ENCODE data around the gene USH2A.

Gene USH2A

GRCh38 chr1:215728169-215728568, 695.1 kb downstream of the USH2A start:
- ATAC-seq (ENCODE audit: insufficient read depth, low read depth) (no peak), DNase-seq (no peak)
- H3K79me2 ChIP-seq (ENCODE audit: insufficient read depth, low read length) = no peaks in the 10 kb centered on the region
- H3K4me2 ChIP-seq (ENCODE audit: insufficient read depth, low read length) = no peak overlapping the region
- no peak overlapping the region for H3K4me3 ChIP-seq (ENCODE audit: low read depth in 1 of 2, low read length in 2 of 2)
- no peaks in the 10 kb centered on the region for H4K20me1 ChIP-seq (ENCODE audit: insufficient read depth, low read length)
- H2AFZ ChIP-seq (ENCODE audit: low read depth, low read length) = no peak overlapping the region
- H3K36me3 ChIP-seq (ENCODE audit: insufficient read depth, low read length) = no peaks in the 10 kb centered on the region
- no peaks in the 10 kb centered on the region for H3K4me1 ChIP-seq (ENCODE audit: insufficient read depth, low read length)
- no peak for TF ChIP-seq EZH2 (IDR thresholded peaks at IDR 0.05; ENCODE audit: borderline replicate concordance, low read depth, low read length, severe bottlenecking)
- TF ChIP-seq CTCF (IDR thresholded peaks at IDR 0.05; ENCODE audit: borderline replicate concordance, extremely low read depth, low read length, poor library complexity, severe bottlenecking) = no peak
- no peak overlapping the region for H3K27ac ChIP-seq (ENCODE audit: low read length)
- no peak overlapping the region for H3K9ac ChIP-seq (ENCODE audit: low read depth, low read length)
- H3K9me3 ChIP-seq (ENCODE audit: insufficient read depth, low read length, severe bottlenecking) = no peaks in the 10 kb centered on the region
- no peaks in the 10 kb centered on the region for H3K27me3 ChIP-seq (ENCODE audit: insufficient read depth, low read length, poor library complexity)

GRCh38 chr1:215720126-215720525, 703.1 kb downstream of the USH2A start:
- no peak overlapping the region for H3K4me3 ChIP-seq (ENCODE audit: low read depth in 1 of 2, low read length in 2 of 2)
- no peak overlapping the region for H2AFZ ChIP-seq (ENCODE audit: low read depth, low read length)
- H3K79me2 ChIP-seq (ENCODE audit: insufficient read depth, low read length) = no peaks in the 10 kb centered on the region
- no peak for DNase-seq
- H3K4me2 ChIP-seq (ENCODE audit: insufficient read depth, low read length) = no peak overlapping the region
- ATAC-seq (ENCODE audit: insufficient read depth, low read depth) = no peak
- no peaks in the 10 kb centered on the region for H4K20me1 ChIP-seq (ENCODE audit: insufficient read depth, low read length)
- TF ChIP-seq CTCF (IDR thresholded peaks at IDR 0.05; ENCODE audit: borderline replicate concordance, extremely low read depth, low read length, poor library complexity, severe bottlenecking) = no peak
- TF ChIP-seq EZH2 (IDR thresholded peaks at IDR 0.05; ENCODE audit: borderline replicate concordance, low read depth, low read length, severe bottlenecking) = no peak
- H3K27me3 ChIP-seq (ENCODE audit: insufficient read depth, low read length, poor library complexity) = no peaks in the 10 kb centered on the region
- H3K36me3 ChIP-seq (ENCODE audit: insufficient read depth, low read length) = no peaks in the 10 kb centered on the region
- no peak overlapping the region for H3K9ac ChIP-seq (ENCODE audit: low read depth, low read length)
- H3K9me3 ChIP-seq (ENCODE audit: insufficient read depth, low read length, severe bottlenecking) = no peaks in the 10 kb centered on the region
- H3K27ac ChIP-seq (ENCODE audit: low read length) = no peak overlapping the region
- no peaks in the 10 kb centered on the region for H3K4me1 ChIP-seq (ENCODE audit: insufficient read depth, low read length)

- no peak overlapping the region for H3K9ac ChIP-seq (ENCODE audit: low read depth, low read length)
- no peaks in the 10 kb centered on the region for H3K36me3 ChIP-seq (ENCODE audit: insufficient read depth, low read length)
- H2AFZ ChIP-seq (ENCODE audit: low read depth, low read length) = no peak overlapping the region
- no peaks in the 10 kb centered on the region for H3K79me2 ChIP-seq (ENCODE audit: insufficient read depth, low read length)
- DNase-seq = no peak
- no peaks in the 10 kb centered on the region for H3K27me3 ChIP-seq (ENCODE audit: insufficient read depth, low read length, poor library complexity)
- H4K20me1 ChIP-seq (ENCODE audit: insufficient read depth, low read length) = no peaks in the 10 kb centered on the region
- ATAC-seq (ENCODE audit: insufficient read depth, low read depth) = no peak
- H3K4me3 ChIP-seq (ENCODE audit: low read depth in 1 of 2, low read length in 2 of 2) = no peak overlapping the region
- TF ChIP-seq CTCF (IDR thresholded peaks at IDR 0.05; ENCODE audit: borderline replicate concordance, extremely low read depth, low read length, poor library complexity, severe bottlenecking) (no peak), EZH2 (IDR thresholded peaks at IDR 0.05; ENCODE audit: borderline replicate concordance, low read depth, low read length, severe bottlenecking) (no peak)
- no peaks in the 10 kb centered on the region for H3K4me1 ChIP-seq (ENCODE audit: insufficient read depth, low read length)
- H3K4me2 ChIP-seq (ENCODE audit: insufficient read depth, low read length) = no peak overlapping the region
- no peak overlapping the region for H3K27ac ChIP-seq (ENCODE audit: low read length)
- H3K9me3 ChIP-seq (ENCODE audit: insufficient read depth, low read length, severe bottlenecking) = no peaks in the 10 kb centered on the region
Measured at GRCh38 chr1:215719552-215719951, 703.7 kb downstream of the USH2A start.

All from DND-41 (cell line).